ENCODE results near the gene OR2V1. TPM values are rescaled to one million over a fixed set of nuclear protein-coding genes. Genes with fewer than 3 reads are reported as not detected.

Gene OR2V1
- polyA plus RNA-seq, 1 donor (not counting 4 experiments of a cell fraction or from before 2014, with no cell fraction given) = not detected

- Histone ChIP-seq H3K4me2 (ENCODE audit: control insufficient read depth, extremely low read depth, insufficient read depth, low read depth, low read length) (no peak overlapping the region), H3K27me3 (ENCODE audit: control insufficient read depth, extremely low read depth, insufficient read depth, low read length) (no peaks in the 10 kb centered on the region)
- no peak for FAIRE-seq
Observed at GRCh38 chr5:181176254-181176952, 45.4 kb upstream of the OR2V1 start.

GRCh38 chr5:181173420-181174342 lies 42.7 kb upstream of the OR2V1 start:
- no peak overlapping the region for H3K27ac ChIP-seq (ENCODE audit: control insufficient read depth, insufficient read depth, low read length)
- H4K20me1 ChIP-seq (ENCODE audit: control insufficient read depth, extremely low read depth, insufficient read depth, low read length) = no peaks in the 10 kb centered on the region
- DNase-seq (ENCODE audit: low read depth, low spot score) (peak; percentile 86), FAIRE-seq (no peak)
- no peaks in the 10 kb centered on the region for H3K9me3 ChIP-seq (ENCODE audit: control insufficient read depth, low read depth, low read length)
- TF ChIP-seq EZH2 (IDR thresholded peaks at IDR 0.05; ENCODE audit: low read length) (no peak), CTCF (optimal IDR thresholded peaks at IDR 0.05 in 1 of 3, IDR thresholded peaks at IDR 0.05 in 1 of 3, conservative IDR thresholded peaks at IDR 0.05 in 1 of 3; ENCODE audit: extremely low read depth in 1 of 3, insufficient read depth in 2 of 3, low read length in 3 of 3) (peak in 1 of 3 experiments; percentile 9)
- H3K36me3 ChIP-seq (ENCODE audit: control insufficient read depth in 2 of 2, extremely low read depth in 1 of 2, insufficient read depth in 2 of 2, low read length in 2 of 2) = no peaks in the 10 kb centered on the region
- dilution Hi-C loops (cut with MboI; ENCODE audit: extremely low pct_ligation_motif_present, low sequenced_read_pairs) = no loop called here
- no peaks in the 10 kb centered on the region for H3K79me2 ChIP-seq (ENCODE audit: control insufficient read depth, insufficient read depth, low read length)
- H3K9me1 ChIP-seq (ENCODE audit: control insufficient read depth, extremely low read depth, insufficient read depth, low read length) = no peaks in the 10 kb centered on the region
- peak overlapping the region; percentile 20 for H3K9ac ChIP-seq (ENCODE audit: control insufficient read depth, extremely low read depth, insufficient read depth, low read length)
- peak overlapping the region; percentile 27 for H2AFZ ChIP-seq (ENCODE audit: control insufficient read depth, low read length)
- H3K27me3 ChIP-seq (ENCODE audit: control insufficient read depth, extremely low read depth, insufficient read depth, low read length) = no peaks in the 10 kb centered on the region
- H3K4me2 ChIP-seq (ENCODE audit: control insufficient read depth, extremely low read depth, insufficient read depth, low read depth, low read length) = peak overlapping the region; percentile 47
- peak overlapping the region; percentile 41 to 53 (median 46) for H3K4me3 ChIP-seq (ENCODE audit: control insufficient read depth in 2 of 3, extremely low read depth in 1 of 3, insufficient read depth in 2 of 3, low read depth in 1 of 3, low read length in 3 of 3)
- H3K4me1 ChIP-seq (ENCODE audit: control insufficient read depth, extremely low read depth, insufficient read depth, low read length) = peaks cover 5% of the 10 kb centered on the region

More at GRCh38 chr5:181176254-181176952, 45.4 kb upstream of the OR2V1 start:
- H3K9me3 ChIP-seq (ENCODE audit: control insufficient read depth, low read depth, low read length) = no peaks in the 10 kb centered on the region
- H3K4me1 ChIP-seq (ENCODE audit: control insufficient read depth, extremely low read depth, insufficient read depth, low read length) = no peaks in the 10 kb centered on the region
- H3K36me3 ChIP-seq (ENCODE audit: control insufficient read depth in 2 of 2, extremely low read depth in 1 of 2, insufficient read depth in 2 of 2, low read length in 2 of 2) = no peaks in the 10 kb centered on the region
- H3K9ac ChIP-seq (ENCODE audit: control insufficient read depth, extremely low read depth, insufficient read depth, low read length) = no peak overlapping the region
- H2AFZ ChIP-seq (ENCODE audit: control insufficient read depth, low read length) = no peak overlapping the region
- no peak for TF ChIP-seq EZH2 (IDR thresholded peaks at IDR 0.05; ENCODE audit: low read length)
- no peak for TF ChIP-seq CTCF (optimal IDR thresholded peaks at IDR 0.05 in 1 of 3, IDR thresholded peaks at IDR 0.05 in 1 of 3, conservative IDR thresholded peaks at IDR 0.05 in 1 of 3; ENCODE audit: extremely low read depth in 1 of 3, insufficient read depth in 2 of 3, low read length in 3 of 3)
- H3K27ac ChIP-seq (ENCODE audit: control insufficient read depth, insufficient read depth, low read length) = no peak overlapping the region
- no peaks in the 10 kb centered on the region for H3K79me2 ChIP-seq (ENCODE audit: control insufficient read depth, insufficient read depth, low read length)
- no peaks in the 10 kb centered on the region for H3K9me1 ChIP-seq (ENCODE audit: control insufficient read depth, extremely low read depth, insufficient read depth, low read length)
- no peak overlapping the region for H3K4me3 ChIP-seq (ENCODE audit: control insufficient read depth in 2 of 3, extremely low read depth in 1 of 3, insufficient read depth in 2 of 3, low read depth in 1 of 3, low read length in 3 of 3)
- H4K20me1 ChIP-seq (ENCODE audit: control insufficient read depth, extremely low read depth, insufficient read depth, low read length) = no peaks in the 10 kb centered on the region
- DNase-seq (ENCODE audit: low read depth, low spot score) = no peak
- dilution Hi-C loops (cut with MboI; ENCODE audit: extremely low pct_ligation_motif_present, low sequenced_read_pairs) = no loop called here

All from keratinocyte (primary cell).